ENCODE data around the gene KIAA0825.

DNA sequence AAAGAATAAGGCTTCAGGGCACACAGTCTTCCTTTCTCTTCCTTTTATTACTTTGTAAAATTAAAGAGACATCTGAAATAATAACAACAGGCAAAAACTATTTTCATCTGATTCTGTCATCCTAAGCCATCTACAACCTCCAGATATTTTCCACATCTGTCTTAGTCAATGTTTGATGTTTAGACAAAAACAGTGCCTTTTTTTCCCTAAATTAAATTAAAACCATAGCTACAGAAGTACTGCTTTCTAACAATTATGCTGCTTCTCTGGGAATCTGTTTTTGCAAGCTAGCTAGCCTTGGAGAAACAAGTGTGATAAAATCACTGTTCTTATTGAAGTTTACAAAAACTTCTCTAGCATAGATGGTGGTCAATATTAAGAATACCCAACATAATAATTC, 95.4 kb downstream of the KIAA0825 start:
- no peak for TF ChIP-seq POLR2A (IDR thresholded peaks at IDR 0.05)
- TF ChIP-seq, protein P1, sequence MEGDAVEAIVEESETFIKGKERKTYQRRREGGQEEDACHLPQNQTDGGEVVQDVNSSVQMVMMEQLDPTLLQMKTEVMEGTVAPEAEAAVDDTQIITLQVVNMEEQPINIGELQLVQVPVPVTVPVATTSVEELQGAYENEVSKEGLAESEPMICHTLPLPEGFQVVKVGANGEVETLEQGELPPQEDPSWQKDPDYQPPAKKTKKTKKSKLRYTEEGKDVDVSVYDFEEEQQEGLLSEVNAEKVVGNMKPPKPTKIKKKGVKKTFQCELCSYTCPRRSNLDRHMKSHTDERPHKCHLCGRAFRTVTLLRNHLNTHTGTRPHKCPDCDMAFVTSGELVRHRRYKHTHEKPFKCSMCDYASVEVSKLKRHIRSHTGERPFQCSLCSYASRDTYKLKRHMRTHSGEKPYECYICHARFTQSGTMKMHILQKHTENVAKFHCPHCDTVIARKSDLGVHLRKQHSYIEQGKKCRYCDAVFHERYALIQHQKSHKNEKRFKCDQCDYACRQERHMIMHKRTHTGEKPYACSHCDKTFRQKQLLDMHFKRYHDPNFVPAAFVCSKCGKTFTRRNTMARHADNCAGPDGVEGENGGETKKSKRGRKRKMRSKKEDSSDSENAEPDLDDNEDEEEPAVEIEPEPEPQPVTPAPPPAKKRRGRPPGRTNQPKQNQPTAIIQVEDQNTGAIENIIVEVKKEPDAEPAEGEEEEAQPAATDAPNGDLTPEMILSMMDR (IDR thresholded peaks at IDR 0.05): no peak

Measured in esophagus squamous epithelium (tissue), 4 donors.